Middle frontal gyrus (tissue), 1 donor: ENCODE data around the gene NDEL1.

Experiments
- DNase-seq: peaks from one replicate; pipeline ENCODE4 v3.0.0-alpha.2; 2015; ENCODE audit warnings: low spot score; ENCODE audit errors: extremely low spot score

The NDEL1 gene

GRCh38 chr17:8455665-8456209, 20.1 kb downstream of the NDEL1 start:
- DNase-seq: no peak

- no peak for DNase-seq
Observed at GRCh38 chr17:8458128-8458527, 22.4 kb downstream of the NDEL1 start.

GRCh38 chr17:8459107-8459506, 23.4 kb downstream of the NDEL1 start:
- no peak for DNase-seq

GRCh38 chr17:8459831-8460230, 24.1 kb downstream of the NDEL1 start:
- no peak for DNase-seq

GRCh38 chr17:8462564-8462963, 26.9 kb downstream of the NDEL1 start:
- no peak for DNase-seq

GRCh38 chr17:8463099-8463498, 27.4 kb downstream of the NDEL1 start:
- no peak for DNase-seq

GRCh38 chr17:8464941-8465340, 29.3 kb downstream of the NDEL1 start:
- DNase-seq: no peak

- no peak for DNase-seq
Observed at GRCh38 chr17:8465356-8465755, 29.7 kb downstream of the NDEL1 start.

GRCh38 chr17:8465759-8466158, 30.1 kb downstream of the NDEL1 start:
- DNase-seq: no peak

GRCh38 chr17:8466456-8466855, 30.8 kb downstream of the NDEL1 start:
- no peak for DNase-seq

GRCh38 chr17:8466873-8467272, 31.2 kb downstream of the NDEL1 start:
- no peak for DNase-seq

- no peak for DNase-seq
Observed at GRCh38 chr17:8467527-8467926, 31.8 kb downstream of the NDEL1 start.

- DNase-seq: no peak
Observed at GRCh38 chr17:8468127-8468526, 32.4 kb downstream of the NDEL1 start.

- DNase-seq: no peak
Observed at GRCh38 chr17:8468980-8469379, 33.3 kb downstream of the NDEL1 start.

- DNase-seq: no peak
Observed at GRCh38 chr17:8469964-8470363, 34.3 kb downstream of the NDEL1 start.

GRCh38 chr17:8470447-8471047, 34.9 kb downstream of the NDEL1 start:
- no peak for DNase-seq

- DNase-seq: no peak
Observed at GRCh38 chr17:8472663-8473062, 37.0 kb downstream of the NDEL1 start.

- no peak for DNase-seq
Observed at GRCh38 chr17:8473451-8474192, 37.9 kb downstream of the NDEL1 start.

- DNase-seq: no peak
Observed at GRCh38 chr17:8474826-8475225, 39.1 kb downstream of the NDEL1 start.

GRCh38 chr17:8475227-8475626, 39.5 kb downstream of the NDEL1 start:
- DNase-seq: no peak

- no peak for DNase-seq
Observed at GRCh38 chr17:8475781-8476180, 40.1 kb downstream of the NDEL1 start.

GRCh38 chr17:8476741-8477140, 41.1 kb downstream of the NDEL1 start:
- DNase-seq: no peak

GRCh38 chr17:8477171-8477570, 41.5 kb downstream of the NDEL1 start:
- no peak for DNase-seq
